Spleen (tissue), 7 donors: ENCODE data around the gene PPP1R16B.

ENCODE experiments used
- POLR2A ChIP-seq, 3 donors: fragments of 450-650 bp; IDR thresholded peaks; one replicate each; pipeline ENCODE4 v1.5.1; 2017; ENCODE audit warnings: antibody characterized with exemption in 3 of 3, mild to moderate bottlenecking in 1 of 3
- POLR2AphosphoS5 ChIP-seq, 3 donors: sonication (generic); formaldehyde crosslinking; IDR thresholded peaks; one replicate each; pipeline ENCODE4 v1.5.1; 2017; ENCODE audit warnings: antibody characterized with exemption in 3 of 3
- TF ChIP-seq, protein P1 (sequence below), 11 experiments: fragments of 200-600 bp in 7 of 11; fragments of 450-650 bp in 4 of 11; sonication (generic) in 4 of 11; IDR thresholded peaks in 8 of 11; conservative IDR thresholded peaks in 3 of 11; 1 replicate in 7 of 11; 2 replicates in 4 of 11; pipeline versions ENCODE4 v1.4.0 to v1.8.0; 2016 to 2021; ENCODE audit warnings: antibody characterized with exemption in 11 of 11, inconsistent platforms in 4 of 11, mild to moderate bottlenecking in 1 of 11
- donor health status: DM: no; HTN: no; CAD: no; lungs with moderate emphysema.
- donor health status: DM: no; HTN: no; CAD: no.
- donor health status: DM: no; HTN: no; CAD: no.

DNA sequence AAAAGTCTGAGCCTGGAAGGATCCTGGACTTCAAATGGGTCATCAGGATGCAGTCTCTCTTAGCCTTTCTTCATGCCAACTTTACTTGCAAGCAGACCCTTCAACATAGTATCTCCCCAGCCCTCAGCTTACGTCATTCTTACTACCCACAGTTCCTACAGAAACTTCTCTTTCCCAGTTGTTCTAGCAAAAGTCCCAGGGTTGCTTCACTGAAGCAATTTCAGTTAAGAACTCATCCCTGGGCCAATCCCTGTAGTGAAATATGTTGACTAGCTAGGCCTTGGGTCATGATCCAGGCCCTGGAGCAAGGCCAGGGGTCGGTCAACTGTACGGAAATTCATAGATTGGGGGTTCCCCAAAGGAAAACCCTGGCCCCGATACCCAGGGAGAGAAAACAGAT lies 112.2 kb downstream of the PPP1R16B start:
- TF ChIP-seq, protein P1, sequence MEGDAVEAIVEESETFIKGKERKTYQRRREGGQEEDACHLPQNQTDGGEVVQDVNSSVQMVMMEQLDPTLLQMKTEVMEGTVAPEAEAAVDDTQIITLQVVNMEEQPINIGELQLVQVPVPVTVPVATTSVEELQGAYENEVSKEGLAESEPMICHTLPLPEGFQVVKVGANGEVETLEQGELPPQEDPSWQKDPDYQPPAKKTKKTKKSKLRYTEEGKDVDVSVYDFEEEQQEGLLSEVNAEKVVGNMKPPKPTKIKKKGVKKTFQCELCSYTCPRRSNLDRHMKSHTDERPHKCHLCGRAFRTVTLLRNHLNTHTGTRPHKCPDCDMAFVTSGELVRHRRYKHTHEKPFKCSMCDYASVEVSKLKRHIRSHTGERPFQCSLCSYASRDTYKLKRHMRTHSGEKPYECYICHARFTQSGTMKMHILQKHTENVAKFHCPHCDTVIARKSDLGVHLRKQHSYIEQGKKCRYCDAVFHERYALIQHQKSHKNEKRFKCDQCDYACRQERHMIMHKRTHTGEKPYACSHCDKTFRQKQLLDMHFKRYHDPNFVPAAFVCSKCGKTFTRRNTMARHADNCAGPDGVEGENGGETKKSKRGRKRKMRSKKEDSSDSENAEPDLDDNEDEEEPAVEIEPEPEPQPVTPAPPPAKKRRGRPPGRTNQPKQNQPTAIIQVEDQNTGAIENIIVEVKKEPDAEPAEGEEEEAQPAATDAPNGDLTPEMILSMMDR (IDR thresholded peaks at IDR 0.05 in 8 of 11, conservative IDR thresholded peaks at IDR 0.05 in 3 of 11) = no peak
- no peak for TF ChIP-seq POLR2A (IDR thresholded peaks at IDR 0.05)
- TF ChIP-seq POLR2AphosphoS5 (IDR thresholded peaks at IDR 0.05) = no peak
